Measurements from ENCODE around the gene LTBP1. TPM values are rescaled to one million over a fixed set of nuclear protein-coding genes. Genes with fewer than 3 reads are reported as not detected.
"Not testable (repeated sequence)": the region's sequence is repeated elsewhere in the genome, so short reads cannot be mapped to it uniquely, and the experiment has no call there.

The LTBP1 gene
- 1 to 10 TPM; 1.3 to 8.8 (median 7.0) TPM for polyA plus RNA-seq

GRCh38 chr2:32946314-32947075 lies at the start of gene LTBP1:
TSS of gene LTBP1 (plus strand) at chr2:32946953. CDS start at chr2:32947325, 372 bp downstream.
- WGBS, 3 donors: 0 to 1% (median 1%) methylated on average over 64 to 68 of the region's 68 CpGs
- no peak within 1 kb of the TSS for H3K27ac ChIP-seq (ENCODE audit: low read depth, low read length)

- no peak overlapping the region for H3K27ac ChIP-seq (ENCODE audit: low read depth, low read length)
- 56 to 71% (median 62%) methylated on average over 12 of the region's 12 CpGs for WGBS, 3 donors
These were observed 46.3 kb upstream of the LTBP1 start for GRCh38 chr2:32900246-32900973.

GRCh38 chr2:32901313-32901712 lies 45.4 kb upstream of the LTBP1 start:
- 60 to 74% (median 68%) methylated on average over 7 of the region's 7 CpGs for whole genome bisulfite sequencing, 3 donors
- no peak overlapping the region for H3K27ac ChIP-seq (ENCODE audit: low read depth, low read length)

- H3K27ac ChIP-seq (ENCODE audit: low read depth, low read length): no peak overlapping the region
- 54 to 100% (median 97%) methylated on average over 1 of the region's 1 CpG for WGBS, 3 donors
These were observed 44.6 kb upstream of the LTBP1 start for GRCh38 chr2:32902174-32902573.

GRCh38 chr2:32902986-32903385 lies 43.8 kb upstream of the LTBP1 start:
- H3K27ac ChIP-seq (ENCODE audit: low read depth, low read length): no peak overlapping the region
- 46 to 56% (median 48%) methylated on average over 4 of the region's 4 CpGs for WGBS, 3 donors

- H3K27ac ChIP-seq (ENCODE audit: low read depth, low read length): no peak overlapping the region
- WGBS, 3 donors: 88 to 92% (median 89%) methylated on average over 3 of the region's 3 CpGs
These were observed 42.7 kb upstream of the LTBP1 start for GRCh38 chr2:32904074-32904473.

- H3K27ac ChIP-seq (ENCODE audit: low read depth, low read length): no peak overlapping the region
- WGBS, 3 donors: 65 to 79% (median 78%) methylated on average over 3 of the region's 3 CpGs
These were observed 42.0 kb upstream of the LTBP1 start for GRCh38 chr2:32904751-32905150.

- no peak overlapping the region for H3K27ac ChIP-seq (ENCODE audit: low read depth, low read length)
- WGBS, 3 donors: 63 to 72% (median 71%) methylated on average over 3 of the region's 3 CpGs
These were observed 41.5 kb upstream of the LTBP1 start for GRCh38 chr2:32905270-32905669.

- WGBS, 3 donors: 86 to 94% (median 88%) methylated on average over 8 of the region's 8 CpGs
- H3K27ac ChIP-seq (ENCODE audit: low read depth, low read length): no peak overlapping the region
These were observed 35.7 kb upstream of the LTBP1 start for GRCh38 chr2:32910883-32911598.

- no peak overlapping the region for H3K27ac ChIP-seq (ENCODE audit: low read depth, low read length)
- 91 to 97% (median 92%) methylated on average over 1 of the region's 1 CpG for WGBS, 3 donors
These were observed 31.1 kb upstream of the LTBP1 start for GRCh38 chr2:32915694-32916093.

- WGBS, 3 donors: 67 to 88% (median 85%) methylated on average over 6 of the region's 6 CpGs
- no peak overlapping the region for H3K27ac ChIP-seq (ENCODE audit: low read depth, low read length)
These were observed 28.0 kb upstream of the LTBP1 start for GRCh38 chr2:32918774-32919173.

- not testable (repeated sequence) for H3K27ac ChIP-seq (ENCODE audit: low read depth, low read length)
- 87 to 96% (median 95%) methylated on average over 6 of the region's 6 CpGs for WGBS, 3 donors
These were observed 26.9 kb upstream of the LTBP1 start for GRCh38 chr2:32919901-32920300.

GRCh38 chr2:32921486-32921885 lies 25.3 kb upstream of the LTBP1 start:
- H3K27ac ChIP-seq (ENCODE audit: low read depth, low read length): not testable (repeated sequence)
- WGBS, 3 donors: 96 to 100% (median 99%) methylated on average over 5 of the region's 5 CpGs

- WGBS, 3 donors: 81 to 93% (median 86%) methylated on average over 1 of the region's 1 CpG
- no peak overlapping the region for H3K27ac ChIP-seq (ENCODE audit: low read depth, low read length)
These were observed 24.3 kb upstream of the LTBP1 start for GRCh38 chr2:32922501-32922900.

- no peak overlapping the region for H3K27ac ChIP-seq (ENCODE audit: low read depth, low read length)
- WGBS, 3 donors: 84 to 88% (median 86%) methylated on average over 2 of the region's 2 CpGs
These were observed 23.6 kb upstream of the LTBP1 start for GRCh38 chr2:32923109-32923508.

GRCh38 chr2:32925283-32925815 lies 21.4 kb upstream of the LTBP1 start:
- no peak overlapping the region for H3K27ac ChIP-seq (ENCODE audit: low read depth, low read length)
- WGBS, 3 donors: 57 to 72% (median 64%) methylated on average over 5 of the region's 5 CpGs

- WGBS, 3 donors: 86 to 96% (median 95%) methylated on average over 6 of the region's 6 CpGs
These were observed 20.6 kb upstream of the LTBP1 start for GRCh38 chr2:32925976-32926707.

GRCh38 chr2:32926708-32927084 lies 20.1 kb upstream of the LTBP1 start:
- no peak overlapping the region for H3K27ac ChIP-seq (ENCODE audit: low read depth, low read length)
- 43 to 62% (median 53%) methylated on average over 2 of the region's 2 CpGs for whole genome bisulfite sequencing, 3 donors

More at GRCh38 chr2:32925976-32926707, 20.6 kb upstream of the LTBP1 start:
- no peak overlapping the region for H3K27ac ChIP-seq (ENCODE audit: low read depth, low read length)

Measured in adipose tissue (tissue), 3 donors.